DMS53 (cell line): ENCODE measurements around the gene SLC26A11.
"Not testable (repeated sequence)": the region's sequence is repeated elsewhere in the genome, so short reads cannot be mapped to it uniquely, and the experiment has no call there.

Experiments used
- DNase-seq: peaks from one replicate; lab custom pipeline; 2025; lab: John Stamatoyannopoulos, UW

Gene SLC26A11

DNA sequence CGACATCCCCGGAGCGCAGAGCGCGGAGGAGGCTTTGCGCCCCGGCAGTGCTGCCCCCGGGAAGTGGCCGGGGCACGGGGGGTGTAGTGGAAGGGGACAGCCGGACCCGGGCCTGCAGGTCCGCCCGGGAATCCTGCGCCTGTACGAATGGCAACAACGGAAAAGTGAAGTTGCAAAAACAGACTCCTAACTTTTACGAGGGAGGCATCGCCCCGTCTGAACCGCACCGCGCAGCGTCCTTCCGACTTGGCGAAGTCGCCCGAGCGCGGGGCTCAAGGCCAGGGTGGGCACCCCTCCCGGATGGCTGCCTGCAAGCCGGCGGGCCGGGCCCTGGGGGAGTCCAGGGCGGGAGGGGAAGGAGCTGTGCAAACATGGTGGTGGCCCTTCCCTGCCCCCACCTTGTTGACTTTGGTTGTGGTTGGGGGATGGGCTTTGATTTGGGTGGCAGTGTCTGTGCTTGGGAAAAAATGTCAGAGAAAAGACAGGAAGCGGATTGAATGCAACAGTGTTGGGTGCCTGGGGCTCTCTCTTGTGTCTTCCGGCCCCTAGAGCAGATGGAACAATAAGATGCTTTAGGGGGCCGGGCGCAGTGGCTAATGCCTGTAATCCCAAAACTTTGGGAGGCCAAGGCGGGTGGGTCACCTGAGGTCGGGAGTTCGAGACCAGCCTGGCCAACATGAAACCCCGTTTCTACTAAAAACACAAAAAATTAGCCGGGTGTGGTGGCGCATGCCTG lies 41.1 kb downstream of the SLC26A11 start:
- peak; percentile 84 for DNase-seq

DNA sequence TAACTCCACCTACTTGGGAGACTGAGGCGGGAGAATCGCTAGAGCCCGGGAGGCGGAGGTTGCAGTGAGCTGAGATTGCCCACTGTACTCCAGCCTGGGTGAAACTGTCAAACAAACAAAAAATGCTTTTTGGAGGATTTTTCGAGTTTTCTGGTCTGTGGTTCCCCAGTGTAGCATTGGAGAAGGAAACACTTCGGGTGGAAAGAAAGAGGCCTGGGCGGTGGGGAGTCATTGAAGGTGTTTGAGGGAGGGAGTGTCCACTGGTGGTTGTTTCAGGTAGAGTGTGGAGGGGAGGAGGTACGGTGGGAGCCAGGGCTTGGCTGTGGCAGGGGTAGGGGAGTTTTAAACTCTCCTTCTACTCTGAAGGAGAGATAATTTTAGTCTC lies 41.7 kb downstream of the SLC26A11 start:
- DNase-seq = no peak

DNA sequence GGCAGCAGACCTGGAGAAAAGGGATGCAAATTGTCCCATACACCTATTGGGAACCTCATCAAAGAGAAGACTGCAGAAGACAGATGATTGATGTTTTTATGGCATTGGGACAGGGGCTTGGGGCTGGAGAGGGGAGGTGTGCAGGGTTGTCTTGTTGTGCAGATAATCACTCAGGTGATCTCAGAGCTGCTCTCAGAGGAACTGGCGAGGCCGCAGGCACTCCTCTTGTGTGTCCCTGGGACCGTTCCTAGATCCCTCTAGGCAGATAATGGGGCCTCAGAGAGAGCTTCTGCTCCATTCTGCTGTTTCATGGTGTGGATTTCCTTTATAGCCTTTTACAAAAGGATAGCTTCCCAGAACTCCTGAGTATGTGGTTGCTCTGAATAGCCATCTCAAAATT lies 42.1 kb downstream of the SLC26A11 start:
- DNase-seq = peak; percentile 56

DNA sequence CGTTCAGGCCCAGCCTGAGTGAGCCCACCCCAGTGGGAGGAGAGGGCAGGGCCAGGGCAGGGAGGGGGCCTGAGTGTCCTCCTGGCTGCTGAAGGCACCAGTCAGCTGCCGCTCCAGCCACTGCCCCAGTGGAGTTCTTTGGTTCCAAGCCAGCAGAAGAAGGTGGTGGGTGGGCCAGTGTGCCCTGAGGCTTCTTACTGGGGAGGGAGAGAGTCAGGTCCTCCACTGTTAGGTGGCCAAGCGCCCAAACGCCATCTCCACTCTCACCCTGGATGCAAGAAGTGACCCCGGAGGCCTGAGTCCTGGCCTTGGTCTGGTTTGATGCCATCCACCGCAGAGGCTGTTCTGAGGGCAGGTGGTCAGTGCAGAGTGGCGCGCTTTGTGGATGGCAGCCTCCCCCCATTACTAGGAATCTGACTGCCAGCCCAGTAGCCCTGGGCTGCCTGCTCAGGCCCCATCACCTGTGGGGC lies 42.6 kb downstream of the SLC26A11 start:
- DNase-seq = peak; percentile 54

DNA sequence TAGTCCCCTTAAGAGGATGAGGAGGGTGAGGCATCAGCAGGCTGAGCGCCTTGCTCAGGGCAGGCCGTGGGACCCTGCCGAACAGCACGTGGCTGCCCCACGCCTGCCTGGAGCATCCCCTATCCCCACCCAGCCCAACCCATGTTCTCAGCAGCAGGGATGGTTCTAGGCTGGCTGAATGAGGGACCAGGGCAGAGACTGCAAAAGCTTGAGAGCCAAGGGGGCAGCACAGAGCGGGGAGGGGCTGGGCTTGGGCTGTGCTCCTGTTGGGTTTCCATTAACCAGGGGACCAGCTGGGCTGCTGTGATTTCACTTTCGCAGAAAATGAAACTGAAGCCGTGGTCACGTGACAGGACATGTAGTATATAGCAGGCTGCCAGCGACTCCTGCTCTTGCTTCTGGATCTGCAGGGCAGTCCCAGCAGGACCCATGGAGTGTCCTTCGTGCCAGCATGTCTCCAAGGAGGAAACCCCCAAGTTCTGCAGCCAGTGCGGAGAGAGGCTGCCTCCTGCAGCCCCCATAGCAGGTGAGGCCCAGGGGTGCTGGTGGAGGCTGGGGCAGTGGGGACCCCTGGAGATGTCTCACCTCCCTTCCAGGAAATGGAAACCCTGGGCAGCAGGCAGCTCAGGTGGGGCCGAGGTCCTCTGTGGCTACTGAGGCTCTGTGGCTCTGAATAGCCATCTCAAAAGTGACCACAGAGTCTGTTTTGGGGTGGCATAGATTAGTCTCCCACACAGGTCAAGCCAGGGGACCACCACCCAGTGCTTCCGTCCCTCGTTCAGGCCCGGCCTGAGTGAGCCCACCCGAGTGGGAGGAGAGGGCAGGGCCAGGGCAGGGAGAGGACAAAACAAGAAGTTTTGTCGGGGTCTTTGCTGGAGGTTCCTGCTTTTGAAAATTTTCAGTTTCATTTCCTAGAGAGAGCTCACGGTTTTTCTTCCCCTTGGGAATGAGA lies 43.3 kb downstream of the SLC26A11 start:
- peak; percentile 98 for DNase-seq

DNA sequence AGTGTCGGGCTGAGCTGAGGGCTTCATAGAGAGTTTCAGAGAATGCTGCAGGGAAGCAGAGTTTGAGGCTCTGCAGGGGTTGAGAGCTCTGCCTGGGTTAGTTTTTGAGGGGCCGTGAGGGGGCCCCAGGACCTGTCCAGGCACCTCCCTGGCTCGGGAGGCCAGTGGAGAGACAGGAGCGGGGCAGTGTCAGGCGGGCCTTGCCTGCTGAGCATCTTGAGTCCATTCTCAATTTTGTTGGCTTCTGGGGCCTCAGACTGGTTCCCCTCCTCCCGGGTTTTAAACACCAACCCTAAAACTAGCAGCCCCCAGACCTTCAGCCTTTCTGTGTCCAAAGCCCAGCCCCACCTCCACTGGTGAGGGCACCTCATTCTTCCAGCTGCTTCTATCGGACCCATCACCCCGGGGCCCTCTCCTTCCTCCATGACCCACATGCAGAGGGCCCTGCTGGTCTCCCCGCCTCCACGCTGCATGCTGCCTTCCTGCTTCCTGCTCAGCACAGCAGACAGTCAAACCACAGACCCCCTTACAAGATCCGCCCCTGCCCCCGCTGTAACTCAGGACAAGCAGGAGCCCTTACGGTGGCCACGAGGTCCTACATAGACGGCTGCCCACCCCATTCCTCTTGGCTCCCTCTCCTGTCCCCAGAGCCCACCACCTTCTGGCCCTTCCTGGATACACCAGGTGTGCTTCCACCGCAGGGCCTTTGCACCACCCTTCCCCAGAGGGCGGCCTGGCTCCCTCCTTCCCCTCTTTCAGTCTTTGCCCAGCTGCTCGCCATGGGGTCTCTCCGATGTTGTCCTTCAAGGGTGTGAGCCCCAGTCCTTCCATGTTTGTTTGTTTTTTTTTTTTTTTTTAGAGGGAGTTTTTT lies 44.2 kb downstream of the SLC26A11 start:
- DNase-seq = no peak

DNA sequence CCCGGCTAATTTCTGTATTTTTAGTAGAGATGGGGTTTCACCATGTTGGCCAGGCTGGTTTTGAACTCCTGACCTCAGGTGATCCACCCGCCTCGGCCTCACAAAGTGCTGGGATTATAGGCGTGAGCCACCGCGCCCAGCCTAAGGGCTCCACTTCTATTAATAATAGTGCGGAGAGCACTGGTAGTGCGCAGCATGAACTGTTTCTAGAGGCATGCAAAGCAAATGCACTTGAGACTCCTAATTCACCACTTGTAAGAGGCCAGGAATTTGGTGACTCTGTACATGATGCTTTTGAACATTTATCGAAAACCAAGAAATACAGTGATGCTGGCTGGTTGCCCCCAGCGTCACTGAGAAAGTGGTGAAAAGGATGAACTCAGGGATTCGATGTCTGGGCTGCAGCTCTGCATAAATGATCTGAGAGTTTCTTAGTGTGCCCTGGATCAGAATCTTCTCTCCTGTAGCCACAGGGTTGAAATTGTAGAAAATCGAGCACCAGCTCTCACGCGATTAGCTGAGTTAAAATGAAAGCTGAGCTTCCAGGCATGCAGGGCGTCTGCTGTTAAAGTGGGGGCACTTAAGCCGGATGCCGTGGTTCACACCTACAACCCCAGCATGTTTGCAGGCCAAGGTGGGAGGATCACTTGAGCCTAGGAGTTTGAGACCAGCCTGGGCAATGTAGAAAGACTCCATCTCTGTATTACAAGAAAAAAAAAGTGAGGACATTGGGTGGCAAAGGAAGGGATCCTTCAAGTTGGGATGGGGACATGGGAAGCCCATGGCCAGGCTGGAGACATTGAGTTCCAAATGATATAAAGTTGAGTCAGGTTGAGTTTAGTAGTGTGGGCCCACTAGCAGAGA lies 45.2 kb downstream of the SLC26A11 start:
- no peak for DNase-seq

DNA sequence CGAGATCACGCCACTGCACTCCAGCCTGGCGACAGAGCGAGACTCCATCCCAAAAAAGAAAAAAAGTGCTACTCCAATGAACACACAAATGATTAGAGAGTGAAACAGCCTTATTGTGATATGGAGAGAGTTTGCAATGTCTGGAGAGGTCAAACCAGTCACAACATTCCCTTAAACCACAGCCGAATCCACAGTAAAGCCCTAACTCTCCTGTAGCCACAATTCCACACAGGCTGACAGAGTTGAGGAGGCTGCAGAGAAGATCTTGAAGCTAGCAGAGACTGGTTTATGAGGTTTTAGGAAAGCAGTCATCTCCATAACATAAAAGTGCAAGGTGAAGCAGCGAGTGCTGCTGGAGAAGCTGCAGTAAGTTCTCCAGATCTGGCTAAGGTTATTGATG lies 47.2 kb downstream of the SLC26A11 start:
- DNase-seq = no peak

DNA sequence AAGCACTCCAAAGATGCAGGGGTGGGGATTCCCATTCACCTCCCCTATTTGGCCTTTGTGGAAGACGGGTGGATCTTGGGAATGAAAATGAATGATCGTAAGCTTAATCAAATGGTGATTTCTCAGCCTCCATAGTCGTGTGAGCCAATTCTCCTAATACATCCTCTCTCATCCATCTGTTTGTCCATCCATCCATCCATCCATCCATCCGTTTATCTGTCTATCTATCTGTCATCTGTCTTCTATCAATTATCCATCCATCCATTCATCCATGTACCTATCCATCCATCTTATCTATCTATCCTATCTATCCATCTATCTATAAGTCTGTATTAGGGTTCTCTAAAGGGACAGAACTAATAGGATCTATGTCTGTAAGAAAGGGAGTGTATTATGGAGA lies 48.2 kb downstream of the SLC26A11 start:
- no peak for DNase-seq

DNA sequence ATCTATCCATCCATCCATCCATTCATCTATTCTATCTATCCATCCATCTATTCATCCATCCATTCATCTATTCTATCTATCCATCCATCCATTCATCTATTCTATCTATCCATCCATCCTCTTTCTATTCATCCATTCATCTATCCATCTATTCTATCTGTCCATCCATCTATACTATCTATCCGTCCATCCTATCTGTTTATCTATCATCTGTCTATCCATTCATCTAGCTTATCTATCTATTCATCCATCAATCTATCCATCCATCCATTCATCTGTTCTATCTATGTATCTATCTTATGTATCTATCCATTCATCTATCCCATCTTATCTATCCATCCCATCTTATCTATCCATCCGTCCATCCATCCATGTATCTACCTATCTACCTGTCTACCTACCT lies 49.2 kb downstream of the SLC26A11 start:
- DNase-seq = no peak

DNA sequence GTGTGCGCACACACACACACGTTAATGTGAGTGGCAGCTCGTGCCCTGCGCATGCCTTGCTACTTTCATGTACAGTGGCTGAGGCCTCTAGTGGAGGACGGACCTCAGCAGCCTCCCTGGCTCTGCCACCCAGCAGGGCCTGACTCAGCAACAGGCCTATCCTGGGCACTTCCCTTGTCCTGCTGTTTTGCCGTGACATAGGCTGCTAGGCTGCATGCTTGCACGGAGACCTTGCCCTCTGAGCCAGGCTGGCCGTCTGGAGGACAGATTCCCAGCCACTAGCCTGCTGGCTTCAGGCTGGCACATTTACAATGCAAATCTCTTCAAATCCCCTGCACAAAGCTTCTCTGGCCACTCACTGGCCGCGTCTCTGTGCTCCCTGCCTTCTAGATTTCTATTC lies 49.9 kb downstream of the SLC26A11 start:
- no peak for DNase-seq

DNA sequence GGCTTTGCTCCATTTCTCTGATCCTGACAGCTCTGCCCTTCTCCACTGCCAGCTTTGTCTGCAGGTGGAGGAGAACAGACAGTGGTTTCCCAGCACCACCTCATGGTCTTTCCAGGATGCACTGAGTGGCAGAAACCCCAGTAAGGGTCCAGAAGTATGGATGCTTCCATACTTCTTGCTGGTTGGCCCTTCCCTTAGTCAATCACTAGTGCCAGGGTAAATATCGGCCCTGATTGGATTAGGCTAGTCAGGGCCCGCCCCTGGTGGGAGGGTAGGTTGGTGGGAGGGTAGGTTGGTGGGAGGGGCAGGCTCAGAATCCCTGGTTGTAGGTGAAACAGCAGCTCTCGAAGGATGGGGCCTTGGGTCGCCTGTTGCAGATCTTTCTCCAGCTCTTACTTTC lies 50.6 kb downstream of the SLC26A11 start:
- peak; percentile 49 for DNase-seq

DNA sequence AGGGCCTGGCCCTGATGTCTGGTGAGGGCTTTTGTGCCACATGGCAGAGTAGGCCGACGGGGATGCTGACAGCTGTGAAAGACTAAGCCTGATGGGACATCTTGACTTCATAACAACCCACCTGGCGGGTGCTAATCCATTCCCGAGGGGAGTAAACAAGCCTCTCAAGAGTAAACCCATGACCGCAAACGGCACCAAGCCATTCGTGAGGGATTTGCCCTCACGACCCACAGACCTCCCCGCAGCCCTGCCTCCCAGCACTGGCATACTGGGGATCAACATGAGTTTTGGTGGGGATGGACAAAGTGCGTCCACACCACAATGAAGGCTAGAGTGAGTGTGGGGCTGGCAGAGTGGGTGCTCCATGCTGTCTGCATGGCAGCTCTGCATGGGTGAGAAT lies 52.1 kb downstream of the SLC26A11 start:
- DNase-seq = peak; percentile 53

DNA sequence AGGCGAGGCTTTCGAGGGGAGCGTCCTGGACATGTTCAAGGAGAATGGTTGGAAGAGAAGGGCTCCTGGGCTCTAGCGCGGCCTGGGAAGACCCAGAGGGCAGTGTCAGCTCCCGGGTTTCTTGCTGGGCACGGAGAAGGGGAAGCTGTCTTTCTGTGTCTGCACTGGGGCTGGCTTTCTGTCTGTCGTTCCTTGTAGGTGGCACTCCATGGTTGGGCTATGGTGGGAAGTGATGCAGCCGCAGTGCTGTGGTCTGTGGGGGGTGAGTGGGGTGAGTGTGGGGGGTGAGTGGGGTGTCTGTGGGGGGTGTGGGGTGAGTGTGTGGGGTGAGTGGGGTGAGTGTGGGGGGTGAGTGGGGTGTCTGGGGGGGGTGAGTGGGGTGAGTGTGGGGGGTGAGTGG lies 54.1 kb downstream of the SLC26A11 start:
- no peak for DNase-seq

DNA sequence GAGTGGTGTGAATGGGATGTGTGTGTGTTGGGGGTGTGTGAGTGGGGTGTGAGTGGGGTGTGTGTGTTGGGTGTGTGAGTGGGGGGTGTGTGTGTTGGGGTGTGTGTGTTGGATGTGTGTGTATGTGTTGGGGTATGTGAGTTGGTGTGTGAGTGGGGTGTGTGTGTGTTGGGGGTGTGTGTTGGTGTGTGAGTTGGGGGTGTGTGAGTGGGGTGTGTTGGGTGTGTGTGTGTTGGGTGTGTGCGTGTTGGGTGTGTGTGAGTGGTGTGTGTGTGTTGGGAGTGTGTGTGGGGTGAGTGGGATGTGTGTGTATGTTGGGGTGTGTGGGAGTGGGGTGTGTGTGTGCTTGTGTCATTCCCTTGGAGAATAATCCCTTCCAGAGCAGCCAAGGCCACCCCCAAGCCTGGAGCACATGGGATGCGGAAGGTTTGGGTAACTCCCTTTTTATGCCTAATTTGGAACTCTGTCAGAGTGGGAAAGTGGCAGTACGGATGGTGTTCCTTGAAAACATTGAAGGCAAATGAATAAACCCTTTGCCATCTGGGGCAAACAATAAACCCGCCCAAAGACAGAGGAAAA lies 54.7 kb downstream of the SLC26A11 start:
- no peak for DNase-seq

DNA sequence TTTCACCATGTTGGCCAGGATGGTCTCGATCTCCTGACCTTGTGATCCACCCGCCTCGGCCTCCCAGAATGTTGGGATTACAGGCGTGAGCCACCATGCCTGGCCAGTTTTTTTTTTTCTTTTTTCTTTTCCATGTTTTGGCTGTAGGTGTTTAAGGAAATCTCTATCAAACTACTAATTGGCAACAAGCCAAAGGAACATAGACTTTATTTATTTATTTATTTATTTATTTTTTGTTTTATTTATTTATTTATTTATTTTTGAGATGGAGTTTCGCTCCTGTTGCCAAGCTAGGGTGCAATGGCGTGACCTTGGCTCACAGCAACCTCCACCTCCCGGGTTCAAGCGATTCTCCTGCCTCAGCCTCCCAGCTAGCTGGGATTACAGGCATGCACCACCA lies 55.6 kb downstream of the SLC26A11 start:
- DNase-seq = not testable (repeated sequence)

DNA sequence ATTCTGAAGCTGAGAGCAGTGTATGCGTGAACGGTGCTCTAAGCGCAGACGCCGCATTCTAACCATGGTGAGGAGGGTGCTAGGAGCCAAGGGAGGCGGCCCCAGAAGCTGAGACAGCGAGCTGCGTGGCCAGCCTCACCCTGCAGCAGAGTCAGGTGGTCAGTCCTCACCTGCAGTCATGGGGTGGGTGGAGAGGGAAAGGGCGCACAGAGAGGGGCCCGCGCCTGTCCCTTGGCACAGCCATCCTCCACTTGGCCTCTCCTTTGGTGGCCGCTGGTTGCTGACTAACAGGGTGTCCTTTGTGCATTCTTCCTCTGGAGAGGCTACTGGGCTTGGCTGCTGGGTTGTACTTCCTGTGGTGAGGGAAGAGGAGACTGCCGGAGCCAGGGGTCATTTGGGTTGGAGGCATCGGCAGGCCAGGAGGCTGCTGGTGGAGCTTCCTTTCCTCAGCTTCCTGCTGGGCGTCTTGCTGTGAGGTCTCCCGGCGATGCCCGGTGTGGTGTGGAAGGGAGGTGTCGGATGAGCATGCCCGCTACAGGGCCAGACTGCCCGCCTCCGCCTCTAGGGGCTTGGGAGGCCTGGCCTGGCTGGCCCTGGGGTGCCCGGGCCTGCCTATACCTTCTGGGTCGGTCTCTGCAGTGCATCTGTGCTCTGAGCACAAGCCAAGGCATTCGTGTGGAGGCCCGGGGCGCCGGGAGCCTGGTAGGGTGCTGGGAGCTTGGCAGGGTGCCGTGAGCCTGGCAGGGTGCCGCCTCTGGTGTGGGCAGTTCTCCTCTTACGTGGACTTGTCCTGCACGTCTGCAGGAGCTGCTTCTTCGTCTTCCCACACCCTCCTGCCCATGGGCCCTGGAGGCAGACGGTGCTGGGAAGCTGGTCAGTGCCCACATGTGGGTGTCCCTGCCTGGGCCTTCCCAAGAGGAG lies 57.8 kb downstream of the SLC26A11 start:
- DNase-seq = no peak

DNA sequence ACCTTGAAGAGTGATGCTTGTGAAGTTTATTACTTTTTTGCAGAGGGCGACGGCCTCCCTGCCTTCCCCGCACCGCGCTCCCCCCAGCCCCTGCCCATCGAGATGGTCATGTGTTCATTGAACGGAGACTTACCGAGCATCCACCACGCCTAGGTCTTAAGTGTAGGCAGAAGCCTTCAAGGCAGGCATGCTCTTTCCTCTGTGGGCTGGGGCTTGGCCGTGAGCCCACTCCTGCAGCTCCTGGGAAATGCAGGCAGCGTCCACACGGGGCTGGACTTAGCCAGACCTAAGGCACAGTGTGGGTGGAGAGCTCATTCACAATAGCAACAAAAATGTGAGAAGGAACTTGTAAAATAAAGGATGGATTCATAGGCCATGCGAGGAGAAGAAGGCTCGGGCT lies 59.7 kb downstream of the SLC26A11 start:
- no peak for DNase-seq

DNA sequence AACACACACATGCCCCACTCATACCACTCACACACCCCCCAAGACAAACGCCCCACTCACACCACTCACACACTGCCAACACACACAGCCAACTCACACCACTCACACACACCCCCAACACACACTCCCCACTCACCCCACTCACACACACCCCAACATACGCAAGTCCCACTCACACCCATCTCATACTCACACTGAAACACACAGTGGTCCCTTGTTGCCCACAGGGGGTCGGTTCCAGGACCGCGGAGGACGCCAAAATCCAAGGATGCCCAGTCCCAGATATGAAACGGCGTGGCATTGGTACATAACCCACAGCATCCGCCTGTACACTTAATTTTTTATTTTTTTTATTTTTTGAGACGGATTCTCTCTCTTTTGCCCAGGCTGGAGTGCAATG lies 61.3 kb downstream of the SLC26A11 start:
- DNase-seq = no peak
